NCI-H1436 (cell line): Measurements from ENCODE around the gene DHX38.
A peak's percentile ranks its signal among the peaks of the same experiment; 100 is the strongest.
"Not testable (repeated sequence)": the region's sequence is repeated elsewhere in the genome, so short reads cannot be mapped to it uniquely, and the experiment has no call there.

ENCODE experiments used
- DNase-seq: peaks from one replicate; lab custom pipeline; 2025; lab: John Stamatoyannopoulos, UW

Gene DHX38

GRCh38 chr16:72093448-72094265 is at the start of gene DHX38, which contains the start of gene TXNL4B:
TSS of gene DHX38 (plus strand) at chr16:72093847. CDS start at chr16:72096158, 2,311 bp downstream.
TSS of gene TXNL4B (minus strand) at chr16:72093620. CDS start at chr16:72090749, 2,871 bp downstream.
- DNase-seq, result peak; percentile 97

GRCh38 chr16:72044296-72044695 is 49.4 kb upstream of the DHX38 start:
- DNase-seq, result no peak

- DNase-seq, result no peak
Observed at GRCh38 chr16:72044825-72045359, 48.8 kb upstream of the DHX38 start.

GRCh38 chr16:72049110-72049509 is 44.5 kb upstream of the DHX38 start:
- no peak for DNase-seq

- no peak for DNase-seq
Observed at GRCh38 chr16:72050769-72051464, 42.7 kb upstream of the DHX38 start.

- no peak for DNase-seq
Observed at GRCh38 chr16:72051818-72052217, 41.8 kb upstream of the DHX38 start.

- not testable (repeated sequence) for DNase-seq
Observed at GRCh38 chr16:72054254-72054847, 39.3 kb upstream of the DHX38 start, which contains the start of gene HP. TSS of gene HP (plus strand) at chr16:72054505. CDS start at chr16:72054653, 148 bp downstream.

GRCh38 chr16:72055911-72056310 is 37.7 kb upstream of the DHX38 start:
- DNase-seq, result no peak

GRCh38 chr16:72057313-72057712 is 36.3 kb upstream of the DHX38 start:
- DNase-seq, result not testable (repeated sequence)

- DNase-seq, result not testable (repeated sequence)
Observed at GRCh38 chr16:72059060-72059459, 34.6 kb upstream of the DHX38 start.

- no peak for DNase-seq
Observed at GRCh38 chr16:72060405-72060804, 33.2 kb upstream of the DHX38 start.

- no peak for DNase-seq
Observed at GRCh38 chr16:72061564-72061963, 32.1 kb upstream of the DHX38 start.

- DNase-seq, result no peak
Observed at GRCh38 chr16:72064361-72064894, 29.2 kb upstream of the DHX38 start.

- DNase-seq, result peak; percentile 7
Observed at GRCh38 chr16:72066747-72067146, 26.9 kb upstream of the DHX38 start.

- DNase-seq, result no peak
Observed at GRCh38 chr16:72068930-72069329, 24.7 kb upstream of the DHX38 start.

GRCh38 chr16:72072514-72073342 is 20.9 kb upstream of the DHX38 start:
- no peak for DNase-seq

GRCh38 chr16:72073560-72074230 is 20.0 kb upstream of the DHX38 start:
- DNase-seq, result no peak

- not testable (repeated sequence) for DNase-seq
Observed at GRCh38 chr16:72075067-72075466, 18.6 kb upstream of the DHX38 start.

GRCh38 chr16:72076991-72077706 is 16.5 kb upstream of the DHX38 start:
- DNase-seq, result not testable (repeated sequence)
